K562 (cell line): ENCODE data around the gene IFNAR2. TPM values are rescaled to one million over a fixed set of nuclear protein-coding genes. Genes with fewer than 3 reads are reported as not detected.
A peak's percentile ranks its signal among the peaks of the same experiment; 100 is the strongest.

Experiments
- ARID2 ChIP-seq: fragments of 450-650 bp; IDR thresholded peaks from 2 replicates; pipeline ENCODE4 v1.6.1; 2017; ENCODE audit warnings: antibody characterized with exemption, mild to moderate bottlenecking
- CBX5 ChIP-seq: IDR thresholded peaks from 2 replicates; pipeline ENCODE4 v1.6.1; 2014; ENCODE audit warnings: low read depth, borderline replicate concordance
- EWSR1 ChIP-seq: fragments of 450-650 bp; IDR thresholded peaks from 2 replicates; pipeline ENCODE4 v1.6.1; 2018; ENCODE audit warnings: borderline replicate concordance, mild to moderate bottlenecking, low read depth, moderate library complexity; ENCODE audit not compliant: partially characterized antibody
- FOXK2 ChIP-seq, 2 experiments: fragments of 450-650 bp; IDR thresholded peaks in 1 of 2; conservative IDR thresholded peaks in 1 of 2; 2 replicates each; pipeline ENCODE4 v1.6.1; 2016; ENCODE audit warnings: low read depth in 2 of 2, mild to moderate bottlenecking in 1 of 2
- HBP1 ChIP-seq: fragments of 450-650 bp; formaldehyde crosslinking; IDR thresholded peaks from 2 replicates; pipeline ENCODE4 v1.4.0; 2022; ENCODE audit warnings: missing genetic modification characterization
- ILF3 ChIP-seq: fragments of 450-650 bp; IDR thresholded peaks from 2 replicates; pipeline ENCODE4 v1.6.1; 2018; ENCODE audit warnings: antibody characterized with exemption, mild to moderate bottlenecking, moderate library complexity, borderline replicate concordance
- NCOA2 ChIP-seq, 2 experiments: fragments of 450-650 bp; IDR thresholded peaks; 2 replicates each; pipeline ENCODE4 v1.6.1; 2018; ENCODE audit warnings: mild to moderate bottlenecking in 2 of 2, moderate library complexity in 1 of 2; ENCODE audit not compliant: partially characterized antibody in 2 of 2
- NCOA6 ChIP-seq: fragments of 450-650 bp; IDR thresholded peaks from 2 replicates; pipeline ENCODE4 v1.6.1; 2017; ENCODE audit warnings: mild to moderate bottlenecking
- SREBF1 ChIP-seq: fragments of 150-350 bp; IDR thresholded peaks from 2 replicates; pipeline ENCODE4 v1.6.1; 2014; ENCODE audit warnings: antibody characterized with exemption, low read depth, low read length, borderline replicate concordance
- TRIM24 ChIP-seq, 2 experiments: fragments of 450-650 bp; IDR thresholded peaks; 2 replicates each; pipeline ENCODE4 v1.6.1; 2016
- ZNF668 ChIP-seq: fragments of 250-450 bp; sonication (Bioruptor Pico); IDR thresholded peaks from 2 replicates; pipeline ENCODE4 v1.8.0; 2022; ENCODE audit warnings: mild to moderate bottlenecking, inconsistent platforms
- polyA plus RNA-seq, 8 experiments: library from polyadenylated mRNA; depleted of rRNA in 4 of 8; stranded (reverse) in 5 of 8; unstranded in 3 of 8; fragments of >200 nt; fragmentation: Nextera tagmentation in 2 of 8; fragmentation: Illumina TruSeq in 1 of 8; extraction: Ambion mirVana in 2 of 8; extraction: Trizol in 1 of 8; gene quantifications; 2 replicates each; pipeline versions ENCODE4 v1.2.1 to v1.2.3, GENCODE V29; 2011 to 2014; ENCODE audit warnings: inconsistent platforms in 1 of 8, missing spikeins in 1 of 8
- total RNA-seq, 7 experiments: library from RNA; depleted of rRNA in 6 of 7; stranded (reverse); fragments of >200 nt in 6 of 7; fragmentation: Illumina TruSeq in 2 of 7; extraction: Trizol in 2 of 7; gene quantifications; 2 replicates each; pipeline versions ENCODE4 v1.2.1 to v1.2.3, GENCODE V29; 2011 to 2021; ENCODE audit warnings: low replicate concordance in 1 of 7

The IFNAR2 gene
- total and polyA plus RNA-seq, 9 of the 15 experiments (the other 6 are each of a cell fraction or from before 2014, with no cell fraction given): 1.7 to 48.3 (median 8.4) TPM

GRCh38 chr21:33266050-33266788, 36.5 kb downstream of the IFNAR2 start, which contains the start of gene IL10RB (continued):
- no peak for TF ChIP-seq HBP1
- no peak for TF ChIP-seq CBX5
- no peak for TF ChIP-seq SREBF1
- no peak for TF ChIP-seq ZNF668
- TF ChIP-seq NCOA6: 0 out of 2 replicates have a peak, but pooled peaks have one; percentile 58
- no peak for TF ChIP-seq ARID2
- TF ChIP-seq NCOA2 (IDR thresholded peaks at IDR 0.05; ENCODE audit: partially characterized antibody in 2 of 2): no peak
- TF ChIP-seq FOXK2 (conservative IDR thresholded peaks at IDR 0.05 in 1 of 2, IDR thresholded peaks at IDR 0.05 in 1 of 2; ENCODE audit: low read depth in 2 of 2): no peak
- no peak for TF ChIP-seq EWSR1
- TF ChIP-seq TRIM24 (IDR thresholded peaks at IDR 0.05): no peak
- no peak for TF ChIP-seq ILF3
